Muscle layer of colon (tissue), 2 donors: ENCODE results near the gene FCER2.
A peak's percentile ranks its signal among the peaks of the same experiment; 100 is the strongest.

Source experiments
- H3K27ac ChIP-seq: one replicate; pipeline ENCODE4 v1.7.0; 2013; ENCODE audit warnings: low read depth, mild to moderate bottlenecking, low read length, moderate library complexity
- H3K27me3 ChIP-seq, 2 donors: one replicate each; pipeline ENCODE4 v1.7.0; 2013; ENCODE audit warnings: low read length in 2 of 2, mild to moderate bottlenecking in 2 of 2; ENCODE audit not compliant: insufficient read depth in 2 of 2, control insufficient read depth in 1 of 2
- H3K36me3 ChIP-seq: one replicate; pipeline ENCODE4 v1.7.0; 2013; ENCODE audit warnings: mild to moderate bottlenecking, low read length; ENCODE audit not compliant: insufficient read depth
- H3K4me1 ChIP-seq: one replicate; pipeline ENCODE4 v1.7.0; 2013; ENCODE audit warnings: mild to moderate bottlenecking, low read length; ENCODE audit not compliant: insufficient read depth
- H3K4me3 ChIP-seq, 2 donors: one replicate each; pipeline ENCODE4 v1.7.0; 2013; ENCODE audit warnings: low read length in 2 of 2, low read depth in 1 of 2, mild to moderate bottlenecking in 1 of 2, moderate library complexity in 1 of 2
- H3K9ac ChIP-seq: one replicate; pipeline ENCODE4 v1.7.0; 2013; ENCODE audit warnings: low read length
- H3K9me3 ChIP-seq: one replicate; pipeline ENCODE4 v1.7.0; 2013; ENCODE audit warnings: mild to moderate bottlenecking, low read length
- donor health status: abdominal sarcoma.
- donor health status: Adenocarcinoma of cecum.

The FCER2 gene

DNA sequence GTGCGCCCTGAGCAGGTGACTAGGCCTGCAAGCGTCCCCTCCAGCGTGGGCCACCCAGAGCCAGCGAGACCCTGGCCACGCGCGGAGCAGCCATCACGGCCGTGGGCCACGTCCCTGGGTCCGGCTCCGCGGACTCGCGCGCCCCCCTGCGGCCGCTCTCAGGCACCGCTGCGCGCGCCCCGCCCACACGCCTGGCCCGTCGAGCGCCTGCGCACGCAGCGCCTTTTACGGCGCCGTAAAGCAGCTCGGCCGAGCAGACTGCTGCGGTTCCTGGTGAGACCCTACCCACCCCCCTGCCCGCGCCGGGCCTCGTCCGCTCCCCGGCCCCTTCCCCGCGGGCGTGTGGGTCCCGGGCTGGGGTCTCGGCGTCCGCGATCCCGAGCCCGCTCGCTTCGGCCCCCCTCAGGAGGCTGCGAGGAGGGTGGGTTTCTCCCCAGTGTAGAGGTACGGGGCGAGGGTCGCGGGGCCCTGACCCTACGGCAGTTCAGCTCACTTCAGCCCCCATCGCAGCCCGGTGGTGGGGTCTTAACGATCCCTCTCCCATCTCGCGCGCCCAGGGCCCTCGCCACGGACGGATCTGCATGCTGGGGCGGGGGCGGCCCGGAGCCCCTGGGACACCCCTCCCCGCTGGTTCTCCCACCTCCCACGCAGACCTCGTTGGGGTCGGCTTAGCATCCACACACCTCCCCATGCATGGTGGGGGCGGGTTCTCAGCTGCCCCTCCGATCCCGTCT, 21.2 kb downstream of the FCER2 start, which contains the start of gene TRAPPC5:
Gene TRAPPC5, plus strand, starts transcription at position 228 of the 734 bp plus-strand sequence. CDS start 1,421 bp downstream, outside the sequence.
- H3K9ac ChIP-seq: peak within 1 kb of the TSS; percentile 84
- peak within 1 kb of the TSS; percentile 87 for H3K27ac ChIP-seq
- peaks cover 0 to 5% of the 10 kb centered on the region in 2 donors for H3K27me3 ChIP-seq
- peaks cover 6% of the 10 kb centered on the region for H3K4me1 ChIP-seq
- H3K36me3 ChIP-seq: peaks cover 5% of the 10 kb centered on the region
- no peaks in the 10 kb centered on the region for H3K9me3 ChIP-seq
- H3K4me3 ChIP-seq: peak within 1 kb of the TSS; percentile 87 to 98

DNA sequence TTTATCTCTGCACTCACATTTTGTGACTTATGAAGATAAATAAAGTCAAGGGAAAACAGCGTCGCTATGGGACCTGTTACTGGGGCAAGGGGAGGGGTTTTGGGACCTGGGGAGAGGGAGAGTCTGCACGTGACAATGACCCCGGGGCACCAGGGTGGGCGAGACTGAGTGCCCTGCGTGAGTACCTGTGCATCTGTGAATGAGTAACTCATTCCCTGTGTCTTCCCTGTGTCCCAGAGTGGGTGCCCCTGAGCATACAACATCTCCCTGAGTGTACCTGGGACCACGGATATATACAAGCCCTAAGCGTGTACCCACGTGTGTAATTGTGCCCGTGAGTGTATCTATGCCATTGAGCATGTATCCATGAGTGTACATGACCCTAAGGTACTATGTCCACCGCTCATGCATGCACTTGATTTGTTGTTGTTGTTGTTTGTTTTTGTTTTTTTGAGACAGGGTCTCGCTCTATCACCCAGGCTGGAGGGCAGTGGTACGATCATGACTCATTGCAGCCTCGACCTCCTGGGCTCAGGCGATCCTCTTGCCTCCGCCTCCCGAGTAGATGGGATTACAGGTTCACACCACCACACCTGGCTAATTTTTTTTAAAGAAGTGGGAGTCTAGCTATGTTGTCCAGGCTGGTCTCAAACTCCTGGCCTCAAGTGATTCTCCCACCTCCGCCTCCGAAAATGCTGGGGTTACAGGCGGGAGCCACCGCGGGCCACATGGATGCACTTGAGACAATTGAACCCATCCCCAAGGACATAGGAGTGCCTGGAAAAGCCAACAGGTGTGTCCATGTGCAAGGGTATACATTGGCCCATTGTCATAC, 21.9 kb downstream of the FCER2 start:
- Histone ChIP-seq H3K27me3 (peaks cover 0 to 5% of the 10 kb centered on the region in 2 donors), H3K9me3 (no peaks in the 10 kb centered on the region), H3K9ac (no peak overlapping the region), H3K4me3 (peak overlapping the region in 1 of 2 donors; percentile 87), H3K36me3 (peaks cover 5% of the 10 kb centered on the region), H3K4me1 (peaks cover 6% of the 10 kb centered on the region), H3K27ac (no peak overlapping the region)

DNA sequence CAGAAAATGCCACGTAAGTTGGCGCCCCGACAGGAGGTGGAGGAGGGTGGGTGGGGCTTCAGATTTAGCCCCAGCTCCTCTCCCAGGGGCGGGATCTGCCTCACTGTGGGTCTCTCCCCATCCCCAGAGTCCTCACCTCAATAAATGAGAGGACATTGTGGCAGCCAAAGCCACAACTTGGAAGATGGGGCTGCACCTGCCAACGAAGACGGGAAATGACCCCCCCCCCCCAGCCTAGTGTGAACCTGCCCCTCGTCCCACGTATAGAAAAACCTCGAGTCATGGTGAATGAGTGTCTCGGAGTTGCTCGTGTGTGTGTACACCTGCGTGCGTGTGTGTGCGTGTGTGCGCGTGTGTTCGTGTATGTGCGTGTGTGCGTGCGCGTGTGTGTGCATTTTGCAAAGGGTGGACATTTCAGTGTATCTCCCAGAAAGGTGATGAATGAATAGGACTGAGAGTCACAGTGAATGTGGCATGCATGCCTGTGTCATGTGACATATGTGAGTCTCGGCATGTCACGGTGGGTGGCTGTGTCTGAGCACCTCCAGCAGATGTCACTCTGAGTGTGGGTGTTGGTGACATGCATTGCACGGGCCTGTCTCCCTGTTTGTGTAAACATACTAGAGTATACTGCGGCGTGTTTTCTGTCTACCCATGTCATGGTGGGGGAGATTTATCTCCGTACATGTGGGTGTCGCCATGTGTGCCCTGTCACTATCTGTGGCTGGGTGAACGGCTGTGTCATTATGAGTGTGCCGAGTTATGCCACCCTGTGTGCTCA, 22.8 kb downstream of the FCER2 start:
- peaks cover 0 to 5% of the 10 kb centered on the region in 2 donors for H3K27me3 ChIP-seq
- H3K27ac ChIP-seq: no peak overlapping the region
- peaks cover 6% of the 10 kb centered on the region for H3K4me1 ChIP-seq
- H3K9ac ChIP-seq: no peak overlapping the region
- H3K9me3 ChIP-seq: no peaks in the 10 kb centered on the region
- H3K4me3 ChIP-seq: no peak overlapping the region
- peaks cover 5% of the 10 kb centered on the region for H3K36me3 ChIP-seq

DNA sequence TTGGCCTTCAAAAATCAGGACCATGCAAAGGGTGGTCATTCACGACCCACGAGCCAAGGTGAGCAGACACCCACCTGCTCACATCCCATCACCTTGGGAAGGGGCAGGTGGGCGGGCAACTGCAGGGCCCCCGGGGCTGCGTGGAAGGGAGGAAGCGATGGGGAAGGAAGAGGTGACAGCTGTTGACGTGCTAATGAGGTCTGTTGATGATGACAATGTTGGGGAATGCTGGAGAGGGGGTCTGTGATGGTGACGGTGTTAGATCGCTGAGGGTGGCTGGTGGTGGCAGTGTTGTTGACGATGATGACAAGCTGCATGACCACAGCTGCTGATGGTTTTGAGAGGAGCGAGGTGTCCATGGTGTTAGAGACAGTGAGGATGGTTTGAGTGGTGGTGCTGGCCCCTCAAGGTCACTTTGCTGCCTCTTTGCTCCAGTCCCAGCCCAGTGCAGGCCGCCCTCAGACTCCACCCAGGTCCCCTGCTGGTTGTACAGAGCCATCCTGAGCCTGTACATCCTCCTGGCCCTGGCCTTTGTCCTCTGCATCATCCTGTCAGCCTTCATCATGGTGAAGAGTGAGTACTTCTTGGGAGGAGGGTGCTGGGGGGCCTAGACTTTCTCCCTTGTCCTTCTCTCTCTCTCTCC, 24.1 kb downstream of the FCER2 start:
- Histone ChIP-seq H3K4me3 (no peak overlapping the region), H3K9ac (no peak overlapping the region), H3K27ac (no peak overlapping the region)

DNA sequence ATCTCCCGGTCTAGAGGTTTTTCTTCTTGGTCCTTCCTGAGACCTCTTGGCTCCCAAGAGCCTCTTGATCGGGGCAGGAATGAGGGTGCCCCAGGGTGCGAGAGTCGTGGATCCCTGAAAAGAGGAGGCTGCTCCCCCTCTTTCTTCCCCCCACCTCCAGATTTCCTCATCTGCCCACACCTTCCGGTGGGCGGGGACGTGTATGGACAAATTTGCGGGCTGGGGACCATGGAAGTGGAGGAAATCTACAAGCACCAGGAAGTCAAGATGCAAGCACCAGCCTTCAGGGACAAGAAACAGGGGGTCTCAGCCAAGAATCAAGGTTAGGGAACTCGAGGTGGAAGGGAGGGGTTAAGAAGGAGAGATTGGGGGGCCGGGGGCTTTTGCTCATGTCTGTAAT, 25.1 kb downstream of the FCER2 start, which contains the start of gene MCEMP1:
Gene MCEMP1, plus strand, starts transcription at position 237 of the 400 bp plus-strand sequence. Its CDS starts 31 bp downstream, at position 268.
- peaks cover 0 to 5% of the 10 kb centered on the region in 2 donors for H3K27me3 ChIP-seq
- peaks cover 2% of the 10 kb centered on the region for H3K4me1 ChIP-seq
- H3K9ac ChIP-seq: no peak within 1 kb of the TSS
- H3K27ac ChIP-seq: no peak within 1 kb of the TSS
- no peaks in the 10 kb centered on the region for H3K9me3 ChIP-seq
- no peaks in the 10 kb centered on the region for H3K36me3 ChIP-seq
- H3K4me3 ChIP-seq: no peak within 1 kb of the TSS

More for the DNA sequence above, 24.1 kb downstream of the FCER2 start:
- Histone ChIP-seq H3K9me3 (no peaks in the 10 kb centered on the region), H3K4me1 (peaks cover 6% of the 10 kb centered on the region), H3K27me3 (peaks cover 0 to 5% of the 10 kb centered on the region in 2 donors), H3K36me3 (peaks cover 4% of the 10 kb centered on the region)

DNA sequence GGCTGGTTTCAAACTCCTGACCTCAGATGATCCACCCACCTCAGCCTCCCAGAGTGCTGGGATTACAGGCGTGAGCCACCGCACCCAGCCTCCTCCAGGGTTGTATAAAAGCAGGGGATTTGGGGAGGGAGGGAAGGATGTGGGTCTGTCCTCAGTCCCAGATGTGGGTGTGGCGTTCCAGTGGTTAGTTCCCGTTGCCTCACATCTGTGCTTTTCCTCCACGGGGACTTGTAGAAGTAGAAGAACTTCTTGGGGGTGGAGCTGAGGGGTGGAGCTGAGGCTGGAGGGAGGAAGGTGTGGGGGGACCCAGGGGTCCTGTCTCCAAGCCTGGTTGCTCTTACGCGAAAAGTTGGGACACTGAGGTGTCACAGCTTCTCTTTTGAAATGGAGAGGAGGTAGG, 25.6 kb downstream of the FCER2 start:
- H3K27ac ChIP-seq: no peak overlapping the region
- H3K36me3 ChIP-seq: no peaks in the 10 kb centered on the region
- H3K9me3 ChIP-seq: no peaks in the 10 kb centered on the region
- H3K9ac ChIP-seq: no peak overlapping the region
- no peaks in the 10 kb centered on the region for H3K4me1 ChIP-seq
- peaks cover 0 to 5% of the 10 kb centered on the region in 2 donors for H3K27me3 ChIP-seq
- H3K4me3 ChIP-seq: no peak overlapping the region

DNA sequence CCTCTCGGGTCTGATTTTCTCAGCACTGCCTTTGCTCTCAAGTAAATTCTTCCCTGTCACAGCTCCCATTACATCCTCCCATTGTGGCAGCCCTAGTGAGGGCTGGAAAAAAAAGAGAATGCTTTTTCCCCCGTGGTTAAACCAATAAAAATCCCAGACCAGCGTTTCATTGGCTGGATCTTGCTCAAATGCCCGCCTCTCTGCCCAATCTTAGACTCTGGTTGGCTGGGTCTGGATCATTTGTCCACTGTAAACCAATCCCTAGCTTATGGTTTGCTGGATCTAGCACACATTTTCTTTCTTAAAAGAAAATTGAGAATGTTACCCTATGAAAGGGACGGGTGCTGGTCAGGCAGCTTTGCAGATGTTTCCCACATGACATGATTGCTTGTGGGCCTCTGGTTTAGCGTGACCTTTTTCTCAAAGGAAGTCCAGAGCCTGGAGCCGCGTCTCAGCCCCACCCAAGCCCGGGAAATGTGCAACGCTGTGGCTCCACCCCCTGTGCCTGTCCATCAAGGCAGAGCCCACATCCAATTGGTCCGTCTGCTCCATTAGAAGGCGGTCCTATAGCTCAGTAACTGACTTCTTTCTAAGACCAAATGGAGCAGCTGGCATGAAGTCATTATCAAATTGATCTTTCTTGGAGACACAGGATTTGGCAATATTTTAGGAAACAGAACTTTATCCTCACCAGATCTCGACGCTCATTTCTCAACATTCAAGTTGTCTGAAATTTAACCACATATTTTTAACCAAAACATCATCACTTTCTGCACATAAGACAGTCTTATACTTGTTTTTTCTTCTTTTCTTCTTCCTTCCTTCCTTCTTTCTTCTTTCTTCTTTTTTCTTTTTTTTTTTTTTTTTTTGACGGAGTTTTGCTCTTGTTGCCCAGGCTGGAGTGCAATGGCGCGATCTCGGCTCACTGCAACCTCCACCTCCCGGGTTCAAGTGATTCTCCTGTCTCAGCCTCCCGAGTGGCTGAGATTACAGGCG, 27.6 kb downstream of the FCER2 start:
- no peak overlapping the region for H3K9ac ChIP-seq
- H3K4me3 ChIP-seq: no peak overlapping the region
- no peaks in the 10 kb centered on the region for H3K36me3 ChIP-seq
- H3K4me1 ChIP-seq: no peaks in the 10 kb centered on the region
- H3K27ac ChIP-seq: no peak overlapping the region
- H3K9me3 ChIP-seq: no peaks in the 10 kb centered on the region
- peaks cover 0 to 4% of the 10 kb centered on the region in 2 donors for H3K27me3 ChIP-seq

DNA sequence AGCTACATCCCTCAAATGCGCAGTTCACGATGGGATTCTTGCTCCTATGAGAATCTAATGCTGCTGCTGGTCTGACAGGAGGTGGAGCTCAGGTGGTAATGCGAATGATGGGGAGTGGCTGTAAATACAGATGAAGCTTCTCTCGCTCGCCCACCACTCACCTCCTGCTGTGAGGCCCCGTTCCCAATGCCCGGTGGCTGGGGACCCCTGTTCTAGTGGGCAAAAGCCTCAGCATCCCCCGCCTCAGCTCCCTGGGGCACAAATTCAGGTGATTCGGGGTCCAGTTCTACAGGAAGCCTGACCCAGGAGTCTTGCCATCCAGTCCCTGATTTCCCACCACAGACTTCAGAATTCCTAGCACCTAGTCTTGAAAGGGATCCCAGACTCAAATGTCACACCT, 29.4 kb downstream of the FCER2 start:
- no peak overlapping the region for H3K4me3 ChIP-seq
- H3K9me3 ChIP-seq: no peaks in the 10 kb centered on the region
- H3K4me1 ChIP-seq: no peaks in the 10 kb centered on the region
- H3K36me3 ChIP-seq: no peaks in the 10 kb centered on the region
- peaks cover 0 to 10% of the 10 kb centered on the region in 2 donors for H3K27me3 ChIP-seq
- no peak overlapping the region for H3K9ac ChIP-seq
- no peak overlapping the region for H3K27ac ChIP-seq

DNA sequence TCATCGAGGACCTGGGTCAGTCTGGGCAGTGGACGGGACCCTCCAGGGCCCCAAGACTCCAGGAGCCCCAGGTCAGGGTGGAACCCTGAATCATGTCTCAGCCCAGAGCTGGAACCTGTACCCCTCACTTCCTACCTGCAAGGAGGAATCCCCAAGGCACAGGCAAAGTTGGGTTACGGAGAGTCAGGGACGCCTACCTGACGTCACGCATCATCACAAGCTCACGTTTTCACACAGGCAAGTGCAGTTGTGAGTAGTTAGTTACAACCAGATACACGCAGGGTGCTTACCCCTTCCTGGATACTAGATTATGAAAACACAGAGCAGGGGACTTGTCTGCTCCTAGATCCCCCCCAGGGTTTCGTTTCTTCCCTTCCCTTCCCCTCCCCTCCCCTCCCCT, 31.1 kb downstream of the FCER2 start:
- H3K36me3 ChIP-seq: no peaks in the 10 kb centered on the region
- no peak overlapping the region for H3K4me3 ChIP-seq
- H3K27ac ChIP-seq: no peak overlapping the region
- no peaks in the 10 kb centered on the region for H3K4me1 ChIP-seq
- peaks cover 0 to 10% of the 10 kb centered on the region in 2 donors for H3K27me3 ChIP-seq
- H3K9ac ChIP-seq: no peak overlapping the region
- H3K9me3 ChIP-seq: no peaks in the 10 kb centered on the region
